A549 (cell line): ENCODE data around the gene SMARCB1. TPM values are rescaled to one million over a fixed set of nuclear protein-coding genes. Genes with fewer than 3 reads are reported as not detected.

Experiments used
- ATAC-seq, 2 experiments: fragments of 200-7000 bp in 1 of 2; fragments of >200 bp in 1 of 2; cut with Nextera tagmentation in 1 of 2; cut with Tn5 transposase in 1 of 2; 3 replicates each; pipeline versions ENCODE4 v1.8.0 to v1.9.1; 2018 to 2020; ENCODE audit warnings: mild to moderate bottlenecking in 1 of 2, moderate library complexity in 1 of 2
- CTCF ChIA-PET: fragments of 300-600 bp; sonication (Branson Sonifier 250); formaldehyde crosslinking; extraction: SDS; loops from one replicate; lab custom pipeline; 2021; ENCODE audit warnings: antibody characterized with exemption, inconsistent platforms; lab: Yijun Ruan, JAX
- POLR2A ChIA-PET: fragments of 350-600 bp; formaldehyde crosslinking; extraction: SDS; loops from one replicate; lab custom pipeline; 2021; ENCODE audit warnings: antibody characterized with exemption, inconsistent platforms; lab: Yijun Ruan, JAX
- DNase-seq, 2 experiments: peaks; one replicate each; pipeline versions ENCODE4 v3.0.0 to v3.0.0-alpha.2; 2011 to 2016; ENCODE audit warnings: low read depth in 1 of 2, low spot score in 1 of 2
- FAIRE-seq: peaks from 2 replicates; lab custom pipeline; 2011; peaks lifted over from hg19 to GRCh38; lab: Jason Lieb, UNC
- H3K27ac ChIP-seq, 2 experiments: fragments of >200 bp; sonication (Bioruptor Twin); formaldehyde crosslinking; 3 replicates each; pipeline ENCODE4 v1.5.1; 2016 to 2017
- H3K4me1 ChIP-seq: fragments of >200 bp; sonication (Bioruptor Twin); formaldehyde crosslinking; 3 replicates; pipeline ENCODE4 v1.6.1; 2016
- H3K4me2 ChIP-seq: fragments of >200 bp; sonication (Bioruptor Twin); formaldehyde crosslinking; 3 replicates; pipeline ENCODE4 v1.6.1; 2016
- H3K4me3 ChIP-seq: fragments of >200 bp; sonication (Bioruptor Twin); formaldehyde crosslinking; 3 replicates; pipeline ENCODE4 v1.5.1; 2016
- H3K9me3 ChIP-seq: fragments of >200 bp; sonication (Bioruptor Twin); formaldehyde crosslinking; 3 replicates; pipeline ENCODE4 v1.6.1; 2016
- CHD2 ChIP-seq: fragments of 150-350 bp; IDR thresholded peaks from 2 replicates; pipeline ENCODE4 v1.6.1; 2014; ENCODE audit warnings: low read length; ENCODE audit not compliant: partially characterized antibody
- EHF ChIP-seq: fragments of 250-450 bp; sonication (Bioruptor Pico); IDR thresholded peaks from 2 replicates; pipeline ENCODE4 v1.5.0; 2020; ENCODE audit warnings: mild to moderate bottlenecking
- EHMT2 ChIP-seq: fragments of 200-600 bp; sonication (generic); IDR thresholded peaks from 2 replicates; pipeline ENCODE4 v1.6.1; 2016; ENCODE audit warnings: antibody characterized with exemption, low read depth, mild to moderate bottlenecking, moderate library complexity
- ESRRA ChIP-seq: fragments of 150-350 bp; IDR thresholded peaks from 2 replicates; pipeline ENCODE4 v1.6.1; 2014; ENCODE audit warnings: mild to moderate bottlenecking, low read length, borderline replicate concordance
- FOXS1 ChIP-seq: fragments of 250-450 bp; sonication (Bioruptor Pico); IDR thresholded peaks from 2 replicates; pipeline ENCODE4 v1.5.0; 2020; ENCODE audit warnings: mild to moderate bottlenecking, moderate library complexity
- HEYL ChIP-seq: fragments of 250-450 bp; sonication (Bioruptor Pico); IDR thresholded peaks from 2 replicates; pipeline ENCODE4 v1.8.0; 2021; ENCODE audit warnings: mild to moderate bottlenecking, moderate library complexity
- HOXA7 ChIP-seq: fragments of 250-450 bp; sonication (Bioruptor Pico); IDR thresholded peaks from 2 replicates; pipeline ENCODE4 v1.5.0; 2020; ENCODE audit warnings: mild to moderate bottlenecking, moderate library complexity
- HOXB5 ChIP-seq: fragments of 250-450 bp; sonication (Bioruptor Pico); IDR thresholded peaks from 2 replicates; pipeline ENCODE4 v1.5.0; 2020; ENCODE audit warnings: mild to moderate bottlenecking, moderate library complexity
- JUNB ChIP-seq: fragments of >200 bp; sonication (Bioruptor Twin); formaldehyde crosslinking; IDR thresholded peaks from 2 replicates; pipeline ENCODE4 v1.6.1; 2016
- NPAS2 ChIP-seq: fragments of 250-450 bp; sonication (Bioruptor Pico); IDR thresholded peaks from 2 replicates; pipeline ENCODE4 v1.8.0; 2022; ENCODE audit warnings: mild to moderate bottlenecking, moderate library complexity, borderline replicate concordance
- NR3C1 ChIP-seq: fragments of >200 bp; sonication (Bioruptor Twin); formaldehyde crosslinking; IDR thresholded peaks from 3 replicates; pipeline ENCODE4 v1.6.1; 2017
- PHF8 ChIP-seq: fragments of 200-600 bp; sonication (generic); IDR thresholded peaks from 2 replicates; pipeline ENCODE4 v1.6.1; 2016; ENCODE audit warnings: low read depth, mild to moderate bottlenecking, antibody characterized with exemption, moderate library complexity, borderline replicate concordance
- POLR2A ChIP-seq: IDR thresholded peaks from 2 replicates; pipeline ENCODE4 v1.6.1; 2012; ENCODE audit warnings: mild to moderate bottlenecking, low read length
- POLR2AphosphoS2 ChIP-seq: conservative IDR thresholded peaks from 2 replicates; pipeline ENCODE4 v1.6.1; 2012; ENCODE audit warnings: low read length, improper control_type of control experiment, inconsistent platforms
- RAD21 ChIP-seq, 2 experiments: fragments of >200 bp in 1 of 2; sonication (Bioruptor Twin) in 1 of 2; formaldehyde crosslinking in 1 of 2; IDR thresholded peaks in 1 of 2; conservative IDR thresholded peaks in 1 of 2; 2 replicates in 1 of 2; 3 replicates in 1 of 2; pipeline ENCODE4 v1.6.1; 2012 to 2018; ENCODE audit warnings: inconsistent platforms in 1 of 2
- RFX5 ChIP-seq: fragments of 450-650 bp; IDR thresholded peaks from 2 replicates; pipeline ENCODE4 v1.7.1; 2014; ENCODE audit warnings: antibody characterized with exemption, mild to moderate bottlenecking, moderate library complexity
- ZFP36 ChIP-seq: fragments of 450-650 bp; IDR thresholded peaks from 2 replicates; pipeline ENCODE4 v1.6.1; 2014; ENCODE audit warnings: borderline replicate concordance; ENCODE audit not compliant: partially characterized antibody
- WGBS: methylation state at CpG from one replicate; pipeline ENCODE4 v1.1.6; 2017; ENCODE audit errors: missing lambda C conversion rate; 5-methylcytosine and 5-hydroxymethylcytosine counted together
- polyA plus RNA-seq, 4 experiments: library from polyadenylated mRNA; depleted of rRNA in 3 of 4; stranded (reverse); fragments of >200 nt; fragmentation: RNase III in 1 of 4; extraction: RNeasy Plus Mini Kit Qiagen cat#74134 plus additional on column Dnase treatment in 1 of 4; gene quantifications; 2 replicates in 3 of 4; 3 replicates in 1 of 4; pipeline ENCODE4 v1.2.3, GENCODE V29; 2011 to 2017
- TF ChIP-seq, protein P1 (sequence below): fragments of 250-450 bp; sonication (Bioruptor Pico); IDR thresholded peaks from 2 replicates; pipeline ENCODE4 v1.5.0; 2020; ENCODE audit warnings: low read depth, mild to moderate bottlenecking, moderate library complexity
- TF ChIP-seq, protein P2 (sequence below): fragments of 450-650 bp; IDR thresholded peaks from 2 replicates; pipeline ENCODE4 v1.6.1; 2014; ENCODE audit warnings: antibody characterized with exemption
- TF ChIP-seq, protein P3 (sequence below): fragments of 250-450 bp; sonication (Bioruptor Pico); IDR thresholded peaks from 2 replicates; pipeline ENCODE4 v1.5.0; 2021; ENCODE audit warnings: mild to moderate bottlenecking, moderate library complexity, borderline replicate concordance
- TF ChIP-seq, protein P4 (sequence below): IDR thresholded peaks from 2 replicates; pipeline ENCODE4 v1.6.1; 2012; ENCODE audit warnings: low read depth, borderline replicate concordance
- TF ChIP-seq, protein P5 (sequence below): IDR thresholded peaks from 2 replicates; pipeline ENCODE4 v1.6.1; 2012
- TF ChIP-seq, protein P6 (sequence below): fragments of >200 bp; sonication (Bioruptor Twin); formaldehyde crosslinking; IDR thresholded peaks from 2 replicates; pipeline ENCODE4 v1.6.1; 2016

Gene SMARCB1
- polyA plus RNA-seq, 2 of the 4 experiments (the other 2 are of a cell fraction) = 65.6 to 133 TPM

DNA sequence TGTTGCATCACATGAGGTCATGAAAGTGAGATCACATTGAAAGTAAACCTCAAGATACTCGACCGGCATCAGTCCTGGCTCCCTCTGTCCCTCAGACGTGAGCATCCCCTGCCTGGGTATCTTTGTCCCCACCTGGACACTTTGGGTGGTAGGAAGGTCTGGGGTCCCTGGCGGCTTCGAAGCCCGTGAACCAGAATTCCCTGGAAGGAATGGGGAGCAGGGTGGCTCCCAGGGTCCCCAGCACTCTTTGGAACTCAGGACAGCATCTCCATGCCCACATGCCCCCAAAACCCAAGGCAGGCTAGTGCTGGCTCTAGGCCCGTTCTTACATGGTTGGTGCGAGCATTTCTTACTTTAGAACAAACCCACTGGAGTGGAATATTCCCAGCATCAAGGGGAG lies 44.5 kb downstream of the SMARCB1 start:
- no peak overlapping the region for H3K4me2 ChIP-seq
- FAIRE-seq (no peak), ATAC-seq (no peak), DNase-seq (no peak)
- 88% methylated on average over 5 of the region's 8 CpGs for WGBS
- no peaks in the 10 kb centered on the region for H3K4me1 ChIP-seq
- CTCF ChIA-PET = interaction anchor here (2.5 kb wide), 1 partner anchor 18 kb away, joined by 13 read pairs; no protein-coding TSS in a partner anchor
- no peak overlapping the region for H3K27ac ChIP-seq
- H3K4me3 ChIP-seq = no peak overlapping the region
- no peaks in the 10 kb centered on the region for H3K9me3 ChIP-seq
- POLR2A ChIA-PET = no interaction called here
- TF ChIP-seq, protein P1, sequence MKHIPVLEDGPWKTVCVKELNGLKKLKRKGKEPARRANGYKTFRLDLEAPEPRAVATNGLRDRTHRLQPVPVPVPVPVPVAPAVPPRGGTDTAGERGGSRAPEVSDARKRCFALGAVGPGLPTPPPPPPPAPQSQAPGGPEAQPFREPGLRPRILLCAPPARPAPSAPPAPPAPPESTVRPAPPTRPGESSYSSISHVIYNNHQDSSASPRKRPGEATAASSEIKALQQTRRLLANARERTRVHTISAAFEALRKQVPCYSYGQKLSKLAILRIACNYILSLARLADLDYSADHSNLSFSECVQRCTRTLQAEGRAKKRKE (CRISPR knock-in tag) = no peak
- TF ChIP-seq HOXB5 (CRISPR knock-in tag) = no peak

DNA sequence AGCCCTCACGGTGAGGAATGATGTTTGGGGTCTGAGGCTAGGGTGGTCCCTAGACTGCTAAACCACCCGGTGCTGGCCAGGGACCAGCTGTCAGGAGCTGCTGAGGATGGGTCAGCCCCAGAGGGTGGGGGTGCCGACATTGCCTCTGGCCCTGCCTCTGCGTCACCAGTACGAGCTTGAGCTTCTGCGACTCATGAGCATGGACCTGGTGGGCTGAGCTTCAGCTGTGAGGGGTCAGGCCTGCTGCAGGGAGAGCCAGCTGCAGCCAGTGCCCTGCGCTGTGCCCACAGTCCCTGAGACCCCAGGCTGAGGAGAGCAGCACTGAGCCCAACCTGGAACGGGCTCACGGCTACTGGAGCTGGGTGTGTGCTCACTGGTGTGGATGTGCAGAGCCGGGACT lies 45.0 kb downstream of the SMARCB1 start:
- no peaks in the 10 kb centered on the region for H3K9me3 ChIP-seq
- WGBS = 94% methylated on average over 2 of the region's 10 CpGs
- CTCF ChIA-PET = interaction anchor here (2.5 kb wide), 1 partner anchor 18 kb away, joined by 13 read pairs; no protein-coding TSS in a partner anchor
- H3K27ac ChIP-seq = no peak overlapping the region
- no peak overlapping the region for H3K4me2 ChIP-seq
- no peaks in the 10 kb centered on the region for H3K4me1 ChIP-seq
- FAIRE-seq (no peak), ATAC-seq (no peak)
- H3K4me3 ChIP-seq = no peak overlapping the region
- TF ChIP-seq RAD21 (conservative IDR thresholded peaks at IDR 0.05 in 1 of 2, IDR thresholded peaks at IDR 0.05 in 1 of 2) (no peak), EHMT2 (no peak), NR3C1 (no peak), POLR2AphosphoS2 (no peak), CHD2 (no peak)
- TF ChIP-seq, protein P2, sequence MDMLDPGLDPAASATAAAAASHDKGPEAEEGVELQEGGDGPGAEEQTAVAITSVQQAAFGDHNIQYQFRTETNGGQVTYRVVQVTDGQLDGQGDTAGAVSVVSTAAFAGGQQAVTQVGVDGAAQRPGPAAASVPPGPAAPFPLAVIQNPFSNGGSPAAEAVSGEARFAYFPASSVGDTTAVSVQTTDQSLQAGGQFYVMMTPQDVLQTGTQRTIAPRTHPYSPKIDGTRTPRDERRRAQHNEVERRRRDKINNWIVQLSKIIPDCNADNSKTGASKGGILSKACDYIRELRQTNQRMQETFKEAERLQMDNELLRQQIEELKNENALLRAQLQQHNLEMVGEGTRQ = no peak
- TF ChIP-seq, all 56 proteins: peak for 0
- DNase-seq = no peak
- POLR2A ChIA-PET = no interaction called here

DNA sequence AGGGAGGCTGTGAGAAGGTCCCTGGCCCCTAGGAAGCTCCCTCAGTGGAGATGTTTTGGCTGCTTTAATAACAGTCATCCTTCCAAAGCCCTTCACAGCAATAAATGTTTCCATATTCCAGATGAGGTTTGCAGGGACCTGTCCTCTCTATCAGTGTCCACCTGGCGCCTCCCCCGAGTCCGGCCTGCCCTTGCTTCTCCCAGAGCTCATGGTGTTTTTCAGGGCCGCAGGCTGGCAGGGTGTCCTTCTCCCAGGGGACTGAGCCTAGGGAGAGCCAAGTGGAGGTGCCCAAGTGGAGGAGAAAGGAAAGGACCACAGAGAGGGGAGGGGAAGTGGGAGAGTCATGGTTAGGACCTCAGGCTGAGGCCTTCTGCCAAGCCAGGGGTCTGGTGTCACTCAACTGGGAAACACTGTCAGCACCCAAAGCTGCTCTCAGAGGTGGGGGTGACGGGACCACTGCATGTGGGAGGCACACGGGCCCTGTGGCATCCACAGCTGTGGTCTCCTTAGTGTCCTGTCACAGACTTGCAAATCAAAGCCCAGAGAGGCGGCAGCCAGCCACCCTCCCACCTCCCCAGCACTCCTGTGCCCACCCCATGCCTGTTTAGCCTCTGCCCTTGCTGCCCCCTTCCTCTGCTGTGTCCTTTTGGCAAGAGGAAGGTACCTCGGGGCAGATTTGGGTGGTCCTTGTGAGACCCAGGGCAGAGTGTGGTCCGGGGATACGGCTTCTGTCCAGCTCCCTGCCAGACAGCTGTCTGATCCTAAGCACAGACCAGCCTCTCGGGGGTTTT lies 45.7 kb downstream of the SMARCB1 start:
- Histone ChIP-seq H3K4me3 (no peak overlapping the region), H3K27ac (no peak overlapping the region), H3K4me1 (no peaks in the 10 kb centered on the region), H3K4me2 (no peak overlapping the region), H3K9me3 (no peaks in the 10 kb centered on the region)
- CTCF ChIA-PET = interaction anchor here (2.5 kb wide), 1 partner anchor 17 kb away, joined by 13 read pairs; no protein-coding TSS in a partner anchor
- no peak for ATAC-seq
- POLR2A ChIA-PET = interaction anchor here (0.6 kb wide), 1 partner anchor 63 kb away, joined by 4 read pairs; no protein-coding TSS in a partner anchor
- 83% methylated on average over 7 of the region's 11 CpGs for WGBS
- TF ChIP-seq, protein P3, sequence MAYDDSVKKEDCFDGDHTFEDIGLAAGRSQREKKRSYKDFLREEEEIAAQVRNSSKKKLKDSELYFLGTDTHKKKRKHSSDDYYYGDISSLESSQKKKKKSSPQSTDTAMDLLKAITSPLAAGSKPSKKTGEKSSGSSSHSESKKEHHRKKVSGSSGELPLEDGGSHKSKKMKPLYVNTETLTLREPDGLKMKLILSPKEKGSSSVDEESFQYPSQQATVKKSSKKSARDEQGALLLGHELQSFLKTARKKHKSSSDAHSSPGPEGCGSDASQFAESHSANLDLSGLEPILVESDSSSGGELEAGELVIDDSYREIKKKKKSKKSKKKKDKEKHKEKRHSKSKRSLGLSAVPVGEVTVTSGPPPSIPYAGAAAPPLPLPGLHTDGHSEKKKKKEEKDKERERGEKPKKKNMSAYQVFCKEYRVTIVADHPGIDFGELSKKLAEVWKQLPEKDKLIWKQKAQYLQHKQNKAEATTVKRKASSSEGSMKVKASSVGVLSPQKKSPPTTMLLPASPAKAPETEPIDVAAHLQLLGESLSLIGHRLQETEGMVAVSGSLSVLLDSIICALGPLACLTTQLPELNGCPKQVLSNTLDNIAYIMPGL (CRISPR knock-in tag) = no peak
- TF ChIP-seq PHF8 (no peak), EHF (CRISPR knock-in tag) (no peak), JUNB (no peak), ZFP36 (no peak), EHMT2 (no peak), HOXA7 (CRISPR knock-in tag) (no peak), FOXS1 (no peak), RFX5 (no peak), HEYL (no peak), NPAS2 (CRISPR knock-in tag) (no peak), ESRRA (no peak), CHD2 (no peak), POLR2A (no peak)
- TF ChIP-seq, protein P4, sequence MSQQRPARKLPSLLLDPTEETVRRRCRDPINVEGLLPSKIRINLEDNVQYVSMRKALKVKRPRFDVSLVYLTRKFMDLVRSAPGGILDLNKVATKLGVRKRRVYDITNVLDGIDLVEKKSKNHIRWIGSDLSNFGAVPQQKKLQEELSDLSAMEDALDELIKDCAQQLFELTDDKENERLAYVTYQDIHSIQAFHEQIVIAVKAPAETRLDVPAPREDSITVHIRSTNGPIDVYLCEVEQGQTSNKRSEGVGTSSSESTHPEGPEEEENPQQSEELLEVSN = no peak
- TF ChIP-seq, protein P5, sequence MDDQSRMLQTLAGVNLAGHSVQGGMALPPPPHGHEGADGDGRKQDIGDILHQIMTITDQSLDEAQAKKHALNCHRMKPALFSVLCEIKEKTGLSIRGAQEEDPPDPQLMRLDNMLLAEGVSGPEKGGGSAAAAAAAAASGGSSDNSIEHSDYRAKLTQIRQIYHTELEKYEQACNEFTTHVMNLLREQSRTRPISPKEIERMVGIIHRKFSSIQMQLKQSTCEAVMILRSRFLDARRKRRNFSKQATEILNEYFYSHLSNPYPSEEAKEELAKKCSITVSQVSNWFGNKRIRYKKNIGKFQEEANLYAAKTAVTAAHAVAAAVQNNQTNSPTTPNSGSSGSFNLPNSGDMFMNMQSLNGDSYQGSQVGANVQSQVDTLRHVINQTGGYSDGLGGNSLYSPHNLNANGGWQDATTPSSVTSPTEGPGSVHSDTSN = no peak
- TF ChIP-seq, protein P6, sequence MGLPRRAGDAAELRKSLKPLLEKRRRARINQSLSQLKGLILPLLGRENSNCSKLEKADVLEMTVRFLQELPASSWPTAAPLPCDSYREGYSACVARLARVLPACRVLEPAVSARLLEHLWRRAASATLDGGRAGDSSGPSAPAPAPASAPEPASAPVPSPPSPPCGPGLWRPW = no peak
- TF ChIP-seq, protein P2 = no peak
- DNase-seq = no peak
- FAIRE-seq = no peak
